ENCODE data around the gene CHD2. TPM values are rescaled to one million over a fixed set of nuclear protein-coding genes. Genes with fewer than 3 reads are reported as not detected.
"Not testable (repeated sequence)": the region's sequence is repeated elsewhere in the genome, so short reads cannot be mapped to it uniquely, and the experiment has no call there.

Gene CHD2
- total RNA-seq, 1 experiment from 2014 or later: 37.3 TPM

DNA sequence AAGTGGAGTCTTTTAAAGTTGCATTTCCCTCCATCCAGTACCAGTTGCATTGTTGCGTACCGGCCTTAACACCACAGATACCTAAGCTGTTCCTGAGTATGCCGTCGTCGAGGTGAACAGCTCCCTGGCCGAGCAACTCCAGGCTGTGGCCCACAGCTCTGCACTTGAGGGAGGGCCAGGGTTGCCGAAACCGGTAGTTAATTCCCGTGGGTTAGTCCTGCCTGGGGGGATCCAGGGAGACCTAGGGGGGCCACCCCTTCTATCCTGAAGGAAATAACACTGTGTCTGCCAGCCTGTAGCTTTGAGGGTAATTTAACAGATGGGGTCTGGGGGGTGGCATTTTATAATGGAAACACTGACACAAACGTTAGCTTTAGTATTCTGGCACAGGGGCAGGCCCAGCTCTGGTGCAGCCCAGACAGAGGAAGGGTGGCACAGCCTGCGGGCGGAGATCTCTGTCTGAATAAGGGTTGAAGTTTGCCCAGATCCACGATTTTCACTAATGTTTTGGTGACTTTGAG, 128.0 kb downstream of the CHD2 start:
- no peaks in the 10 kb centered on the region for H3K79me2 ChIP-seq (ENCODE audit: low read length)
- H2AFZ ChIP-seq (ENCODE audit: low read length): no peak overlapping the region
- no peak for DNase-seq
- no peaks in the 10 kb centered on the region for H3K9me2 ChIP-seq (replicated peaks; ENCODE audit: insufficient read depth, low read length)
- H3K9me3 ChIP-seq (ENCODE audit: low read length): no peaks in the 10 kb centered on the region
- H3K4me2 ChIP-seq (ENCODE audit: low read depth, low read length, poor library complexity, severe bottlenecking): no peak overlapping the region
- H3K27me3 ChIP-seq (ENCODE audit: low read length): no peaks in the 10 kb centered on the region
- H3K4me1 ChIP-seq (ENCODE audit: low read length): no peaks in the 10 kb centered on the region
- no peak overlapping the region for H3K27ac ChIP-seq (ENCODE audit: low read length)
- H3K9ac ChIP-seq (ENCODE audit: low read length): no peak overlapping the region
- H3K36me3 ChIP-seq (ENCODE audit: insufficient read depth, low read length): peaks cover 8% of the 10 kb centered on the region; the same call in 1 of the 2 replicates
- H4K20me1 ChIP-seq (ENCODE audit: insufficient read depth, low read depth, low read length): no peaks in the 10 kb centered on the region
- no peak overlapping the region for H3K4me3 ChIP-seq (ENCODE audit: low read length)

DNA sequence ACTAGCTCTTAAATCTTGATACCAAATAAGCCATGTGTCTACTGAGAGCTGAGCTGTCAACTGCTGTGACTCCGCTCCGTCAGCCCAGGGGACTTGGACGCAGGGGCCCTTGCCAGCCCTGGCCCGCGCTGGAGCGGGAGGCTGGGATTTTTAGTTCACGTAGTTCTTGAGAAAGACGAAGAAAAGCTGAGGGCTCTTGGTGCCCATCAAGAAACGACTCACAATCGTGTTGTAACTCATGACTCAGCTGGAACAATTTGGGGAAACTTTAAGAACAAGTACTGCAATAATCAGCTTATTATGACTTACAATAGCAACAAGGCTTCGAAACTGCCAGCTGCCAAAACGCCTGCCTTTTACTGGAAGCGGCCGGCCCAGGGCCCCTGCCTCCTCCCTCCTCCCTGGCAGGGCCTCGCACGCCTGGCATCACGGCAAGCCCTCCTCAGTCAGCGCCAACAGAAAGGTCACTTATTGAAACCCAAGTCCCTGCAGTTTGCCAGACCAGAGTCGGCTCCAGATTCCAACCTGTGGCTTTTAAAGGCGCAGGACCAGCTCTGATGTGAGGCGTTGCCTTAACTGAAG, 128.6 kb downstream of the CHD2 start:
- no peak overlapping the region for H3K9ac ChIP-seq (ENCODE audit: low read length)
- no peaks in the 10 kb centered on the region for H4K20me1 ChIP-seq (ENCODE audit: insufficient read depth, low read depth, low read length)
- H3K4me1 ChIP-seq (ENCODE audit: low read length): no peaks in the 10 kb centered on the region
- H3K27me3 ChIP-seq (ENCODE audit: low read length): no peaks in the 10 kb centered on the region
- no peak overlapping the region for H3K4me2 ChIP-seq (ENCODE audit: low read depth, low read length, poor library complexity, severe bottlenecking)
- H3K9me3 ChIP-seq (ENCODE audit: low read length): no peaks in the 10 kb centered on the region
- H3K9me2 ChIP-seq (replicated peaks; ENCODE audit: insufficient read depth, low read length): no peaks in the 10 kb centered on the region
- no peak overlapping the region for H2AFZ ChIP-seq (ENCODE audit: low read length)
- H3K4me3 ChIP-seq (ENCODE audit: low read length): no peak overlapping the region
- H3K36me3 ChIP-seq (ENCODE audit: insufficient read depth, low read length): peaks cover 8% of the 10 kb centered on the region; the same call in 1 of the 2 replicates
- DNase-seq: no peak
- H3K27ac ChIP-seq (ENCODE audit: low read length): no peak overlapping the region
- no peaks in the 10 kb centered on the region for H3K79me2 ChIP-seq (ENCODE audit: low read length)

DNA sequence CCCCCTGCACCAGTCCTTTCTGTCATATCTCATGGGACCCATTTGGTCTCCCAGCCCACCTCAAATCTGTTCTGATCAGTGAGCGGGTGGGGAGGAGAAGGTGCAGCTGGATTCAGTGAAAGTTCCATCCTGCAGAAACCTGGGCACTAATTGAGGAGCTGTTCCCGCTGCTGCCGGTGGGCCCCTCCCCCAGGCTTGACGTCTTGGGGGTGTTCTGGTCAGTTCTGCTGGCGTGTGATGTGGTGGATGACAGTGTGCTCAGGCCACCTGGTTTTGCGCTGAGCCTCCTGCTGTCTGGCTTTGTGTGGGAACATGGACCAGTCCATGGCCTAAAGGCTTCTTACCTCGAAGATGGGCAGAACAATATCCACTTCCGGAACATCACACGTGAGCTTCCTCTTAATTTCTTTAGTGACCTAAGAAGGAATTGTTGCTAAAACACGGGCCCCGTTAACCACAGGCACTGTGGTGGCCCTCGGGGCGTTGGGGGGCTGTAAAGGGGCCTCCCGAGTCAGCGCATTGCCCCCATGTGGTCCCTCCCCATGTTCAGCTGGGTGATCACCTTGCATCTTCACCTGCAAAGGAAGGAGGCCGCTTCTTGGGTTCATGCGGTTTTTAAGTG, 129.2 kb downstream of the CHD2 start:
- no peaks in the 10 kb centered on the region for H3K4me1 ChIP-seq (ENCODE audit: low read length)
- no peak overlapping the region for H2AFZ ChIP-seq (ENCODE audit: low read length)
- DNase-seq: no peak
- H3K4me3 ChIP-seq (ENCODE audit: low read length): no peak overlapping the region
- H3K9me3 ChIP-seq (ENCODE audit: low read length): no peaks in the 10 kb centered on the region
- H3K27me3 ChIP-seq (ENCODE audit: low read length): no peaks in the 10 kb centered on the region
- peaks cover 5% of the 10 kb centered on the region; the same call in 1 of the 2 replicates for H3K36me3 ChIP-seq (ENCODE audit: insufficient read depth, low read length)
- H3K4me2 ChIP-seq (ENCODE audit: low read depth, low read length, poor library complexity, severe bottlenecking): no peak overlapping the region
- H4K20me1 ChIP-seq (ENCODE audit: insufficient read depth, low read depth, low read length): no peaks in the 10 kb centered on the region
- no peak overlapping the region for H3K27ac ChIP-seq (ENCODE audit: low read length)
- no peaks in the 10 kb centered on the region for H3K9me2 ChIP-seq (replicated peaks; ENCODE audit: insufficient read depth, low read length)
- no peaks in the 10 kb centered on the region for H3K79me2 ChIP-seq (ENCODE audit: low read length)
- H3K9ac ChIP-seq (ENCODE audit: low read length): no peak overlapping the region

DNA sequence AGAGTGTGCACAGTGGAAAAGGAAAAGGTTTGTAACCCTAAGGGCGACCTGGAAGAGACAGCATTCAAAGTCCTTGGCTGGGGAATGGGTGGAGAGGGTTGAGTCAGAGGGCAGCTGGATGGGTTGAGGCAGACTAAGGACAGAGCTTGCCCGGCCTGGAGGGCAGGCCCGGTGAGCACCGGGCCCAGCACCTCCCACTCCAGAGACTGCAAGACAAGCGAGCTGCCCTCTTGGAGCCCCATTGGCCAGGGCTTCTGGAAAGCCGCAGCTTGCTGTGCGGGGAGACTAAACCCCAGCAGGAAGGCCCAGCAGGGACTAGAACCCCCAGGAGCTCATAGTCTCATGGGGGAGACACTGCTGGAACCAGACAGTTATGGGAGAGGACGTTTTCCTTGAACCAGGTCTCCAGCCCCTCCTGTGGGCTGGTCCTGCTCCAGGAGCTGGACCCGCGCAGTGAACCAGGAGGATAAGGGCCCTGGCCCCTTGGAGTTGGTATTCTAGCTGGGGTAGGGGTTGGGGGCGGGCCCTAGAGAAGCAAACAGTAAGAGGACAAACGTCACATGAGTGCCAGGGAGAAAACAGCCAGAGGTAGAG, 129.8 kb downstream of the CHD2 start:
- Histone ChIP-seq H3K9me2 (replicated peaks; ENCODE audit: insufficient read depth, low read length) (no peaks in the 10 kb centered on the region), H3K79me2 (ENCODE audit: low read length) (no peaks in the 10 kb centered on the region), H3K36me3 (ENCODE audit: insufficient read depth, low read length) (no peaks in the 10 kb centered on the region; the same call in 1 of the 2 replicates), H3K27ac (ENCODE audit: low read length) (no peak overlapping the region), H3K4me3 (ENCODE audit: low read length) (no peak overlapping the region), H3K4me2 (ENCODE audit: low read depth, low read length, poor library complexity, severe bottlenecking) (no peak overlapping the region), H3K9ac (ENCODE audit: low read length) (no peak overlapping the region), H4K20me1 (ENCODE audit: insufficient read depth, low read depth, low read length) (no peaks in the 10 kb centered on the region), H2AFZ (ENCODE audit: low read length) (no peak overlapping the region), H3K9me3 (ENCODE audit: low read length) (no peaks in the 10 kb centered on the region), H3K27me3 (ENCODE audit: low read length) (no peaks in the 10 kb centered on the region), H3K4me1 (ENCODE audit: low read length) (no peaks in the 10 kb centered on the region)
- DNase-seq: no peak

DNA sequence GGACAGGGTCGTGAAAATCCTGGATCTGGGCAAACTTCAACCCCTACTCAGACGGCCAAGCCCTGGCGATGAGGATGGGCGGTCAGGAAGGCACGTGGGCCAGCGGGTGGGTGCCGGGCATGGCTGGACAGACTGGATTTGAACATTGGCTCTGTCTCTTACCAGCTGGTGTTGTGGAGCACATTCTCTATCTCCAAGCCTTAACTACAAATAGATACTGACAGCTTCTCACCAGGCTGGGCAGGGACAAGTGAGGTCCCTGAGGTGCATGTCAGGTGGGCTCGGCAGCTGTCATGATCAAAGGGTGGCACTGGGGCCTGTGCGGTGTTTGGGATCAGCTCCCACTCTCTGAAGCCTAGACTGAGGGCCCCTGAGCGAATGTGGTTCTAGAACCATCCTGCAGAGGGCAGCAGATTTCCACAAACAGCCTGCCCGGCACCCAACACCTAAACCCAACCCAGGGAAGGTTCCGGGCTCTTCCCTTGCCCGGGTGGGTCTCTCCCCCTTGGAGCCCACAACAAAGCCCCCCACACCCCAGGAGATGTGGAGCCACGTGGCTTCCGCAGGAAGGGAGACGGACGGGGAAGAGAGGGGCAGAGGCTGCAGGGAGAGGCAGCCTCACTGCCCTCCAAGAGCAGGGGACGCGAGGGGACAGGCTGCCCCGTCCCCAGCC, 130.4 kb downstream of the CHD2 start:
- H4K20me1 ChIP-seq (ENCODE audit: insufficient read depth, low read depth, low read length): no peaks in the 10 kb centered on the region
- no peak overlapping the region for H3K4me3 ChIP-seq (ENCODE audit: low read length)
- no peak overlapping the region for H3K4me2 ChIP-seq (ENCODE audit: low read depth, low read length, poor library complexity, severe bottlenecking)
- H2AFZ ChIP-seq (ENCODE audit: low read length): no peak overlapping the region
- no peak overlapping the region for H3K9ac ChIP-seq (ENCODE audit: low read length)
- H3K4me1 ChIP-seq (ENCODE audit: low read length): no peaks in the 10 kb centered on the region
- no peaks in the 10 kb centered on the region for H3K27me3 ChIP-seq (ENCODE audit: low read length)
- DNase-seq: peak; percentile 83
- H3K27ac ChIP-seq (ENCODE audit: low read length): no peak overlapping the region
- no peaks in the 10 kb centered on the region for H3K79me2 ChIP-seq (ENCODE audit: low read length)
- H3K9me3 ChIP-seq (ENCODE audit: low read length): no peaks in the 10 kb centered on the region
- H3K36me3 ChIP-seq (ENCODE audit: insufficient read depth, low read length): no peaks in the 10 kb centered on the region; the same call in 1 of the 2 replicates
- H3K9me2 ChIP-seq (replicated peaks; ENCODE audit: insufficient read depth, low read length): no peaks in the 10 kb centered on the region

DNA sequence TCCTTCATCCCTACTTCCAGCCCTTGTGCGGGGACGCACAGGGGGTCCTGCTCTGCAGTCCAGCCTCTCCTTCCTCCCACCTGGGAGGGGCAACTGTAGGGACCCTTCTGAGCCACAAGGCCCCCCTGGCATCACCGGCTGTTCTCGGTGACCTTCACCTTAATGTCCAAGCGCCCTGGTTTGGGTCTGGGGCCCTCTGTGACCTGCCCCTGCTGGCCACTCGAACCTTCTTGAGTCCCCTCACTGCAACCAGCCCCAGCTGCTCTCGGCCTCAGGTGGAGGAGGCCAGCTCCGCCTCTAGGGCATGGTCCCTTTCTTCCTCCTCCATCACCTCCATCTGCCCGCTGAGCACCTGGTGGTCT, 131.0 kb downstream of the CHD2 start:
- H3K4me2 ChIP-seq (ENCODE audit: low read depth, low read length, poor library complexity, severe bottlenecking): no peak overlapping the region
- DNase-seq: no peak

DNA sequence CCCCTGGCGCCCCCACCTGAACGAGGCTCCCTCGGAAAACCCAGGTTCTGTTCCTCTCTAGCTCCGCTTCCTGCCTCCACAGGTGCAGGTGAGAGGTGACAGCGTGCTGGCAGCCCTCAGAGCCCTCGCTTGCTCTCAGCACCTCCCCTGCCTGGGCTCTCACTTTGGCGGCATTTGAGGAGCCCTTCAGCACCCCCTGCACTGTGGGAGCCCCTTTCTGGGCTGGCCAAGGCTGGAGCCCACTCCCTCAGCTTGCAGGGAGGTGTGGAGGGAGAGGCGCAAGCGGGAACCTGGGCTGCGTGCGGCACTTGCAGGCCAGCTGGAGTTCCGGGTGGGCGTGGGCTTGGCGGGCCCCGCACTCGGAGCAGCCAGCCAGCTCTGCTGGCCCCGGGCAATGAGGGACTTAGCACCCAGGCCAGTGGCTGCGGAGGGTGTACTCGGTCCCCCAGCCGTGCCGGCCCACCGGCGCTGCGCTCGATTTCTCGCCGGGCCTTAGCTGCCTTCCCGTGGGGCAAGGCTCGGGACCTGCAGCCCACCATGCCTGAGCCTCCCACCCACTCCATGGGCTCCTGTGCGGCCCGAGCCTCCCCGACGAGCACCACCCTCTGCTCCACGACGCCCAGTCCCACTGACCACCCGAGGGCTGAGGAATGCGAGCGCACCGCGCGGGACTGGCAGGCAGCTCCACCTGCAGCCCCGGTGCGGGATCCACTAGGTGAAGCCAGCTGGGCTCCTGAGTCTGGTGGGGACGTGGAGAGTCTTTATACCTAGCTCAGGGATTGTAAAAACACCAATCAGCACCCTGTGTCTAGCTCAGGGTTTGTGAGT, 131.6 kb downstream of the CHD2 start:
- not testable (repeated sequence) for H3K4me1 ChIP-seq (ENCODE audit: low read length); H4K20me1 ChIP-seq (ENCODE audit: insufficient read depth, low read depth, low read length); H3K9me3 ChIP-seq (ENCODE audit: low read length); H3K4me3 ChIP-seq (ENCODE audit: low read length); DNase-seq; H3K9ac ChIP-seq (ENCODE audit: low read length); H3K36me3 ChIP-seq (ENCODE audit: insufficient read depth, low read length); H3K79me2 ChIP-seq (ENCODE audit: low read length); H2AFZ ChIP-seq (ENCODE audit: low read length); H3K27me3 ChIP-seq (ENCODE audit: low read length); H3K4me2 ChIP-seq (ENCODE audit: low read depth, low read length, poor library complexity, severe bottlenecking); H3K9me2 ChIP-seq (replicated peaks; ENCODE audit: insufficient read depth, low read length); H3K27ac ChIP-seq (ENCODE audit: low read length)

More for the DNA sequence above, 131.0 kb downstream of the CHD2 start:
- Histone ChIP-seq H4K20me1 (ENCODE audit: insufficient read depth, low read depth, low read length) (no peaks in the 10 kb centered on the region), H3K27me3 (ENCODE audit: low read length) (no peaks in the 10 kb centered on the region), H3K4me1 (ENCODE audit: low read length) (no peaks in the 10 kb centered on the region), H3K9me3 (ENCODE audit: low read length) (no peaks in the 10 kb centered on the region), H3K79me2 (ENCODE audit: low read length) (no peaks in the 10 kb centered on the region), H3K4me3 (ENCODE audit: low read length) (no peak overlapping the region), H3K36me3 (ENCODE audit: insufficient read depth, low read length) (no peaks in the 10 kb centered on the region; the same call in 1 of the 2 replicates), H3K9me2 (replicated peaks; ENCODE audit: insufficient read depth, low read length) (no peaks in the 10 kb centered on the region), H3K27ac (ENCODE audit: low read length) (no peak overlapping the region), H3K9ac (ENCODE audit: low read length) (no peak overlapping the region), H2AFZ (ENCODE audit: low read length) (no peak overlapping the region)

Measured in Karpas-422 (cell line).